GM19043 (cell line): ENCODE data around the gene DPP10.
"Not testable (repeated sequence)": the region's sequence is repeated elsewhere in the genome, so short reads cannot be mapped to it uniquely, and the experiment has no call there.

ENCODE experiments used
- ATAC-seq: cut with Tn5 transposase; IDR thresholded peaks from one replicate; pipeline ENCODE4 v1.9.1; 2021; ENCODE audit warnings: low read depth; ENCODE audit not compliant: unreplicated experiment

DPP10 gene

DNA sequence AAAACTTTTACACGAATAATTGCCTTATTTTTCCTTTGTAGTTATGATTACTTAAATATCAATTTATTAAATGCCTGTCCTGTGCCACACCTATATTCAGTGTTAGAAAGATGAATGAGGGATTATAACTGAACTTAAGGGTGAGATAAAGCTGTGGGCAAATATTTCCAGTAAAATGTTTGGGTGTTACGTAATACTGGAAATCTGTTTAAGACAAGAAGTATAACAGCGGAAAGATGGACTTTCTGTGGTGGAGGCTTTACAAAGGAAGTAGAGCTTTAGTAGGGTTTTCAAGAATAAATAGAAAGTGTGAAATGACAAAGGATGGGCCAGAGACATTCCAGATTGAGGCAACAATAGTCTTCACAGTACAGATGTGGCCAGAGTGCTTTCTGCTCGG, 927.0 kb downstream of the DPP10 start:
- no peak for ATAC-seq

DNA sequence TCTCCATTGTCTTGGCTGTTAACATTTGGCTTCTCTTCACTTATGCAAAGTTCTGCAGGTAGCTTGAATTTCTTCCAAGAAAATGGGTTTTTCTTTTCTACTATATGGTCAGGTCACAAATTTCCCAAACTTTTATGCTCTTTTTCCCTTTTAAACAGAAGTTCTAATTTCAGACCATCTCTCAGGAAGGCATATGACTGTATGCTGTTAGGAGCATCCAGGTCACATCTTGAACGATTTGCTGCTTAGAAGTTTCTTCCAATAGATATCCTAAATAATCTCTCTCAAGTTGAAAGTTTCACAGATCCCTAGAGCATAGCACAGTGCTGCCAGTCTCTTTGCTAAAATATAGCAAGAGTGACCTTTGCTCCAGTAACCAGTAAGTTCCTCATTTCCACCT, 932.5 kb downstream of the DPP10 start:
- no peak for ATAC-seq

DNA sequence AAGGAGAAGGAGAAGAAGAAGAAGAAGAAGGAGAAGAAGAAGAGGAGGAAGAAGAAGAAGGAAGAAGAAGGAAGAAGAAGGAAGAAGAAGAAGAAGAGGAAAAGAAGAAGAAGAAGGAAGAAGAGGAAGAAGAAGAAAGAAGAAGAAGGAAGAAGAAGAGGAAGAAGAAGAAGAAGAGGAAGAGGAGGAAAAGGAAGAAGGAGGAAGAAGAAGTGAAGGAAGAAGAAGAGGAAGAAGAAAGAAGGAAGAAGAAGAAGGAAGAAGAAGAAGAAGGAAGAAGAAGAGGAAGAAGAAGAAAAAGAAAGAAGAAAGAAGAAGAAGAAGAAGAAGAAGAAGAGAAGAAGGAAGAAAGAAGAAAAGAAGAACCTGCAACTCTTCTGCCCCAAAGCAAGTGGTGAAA, 942.0 kb downstream of the DPP10 start:
- no peak for ATAC-seq

DNA sequence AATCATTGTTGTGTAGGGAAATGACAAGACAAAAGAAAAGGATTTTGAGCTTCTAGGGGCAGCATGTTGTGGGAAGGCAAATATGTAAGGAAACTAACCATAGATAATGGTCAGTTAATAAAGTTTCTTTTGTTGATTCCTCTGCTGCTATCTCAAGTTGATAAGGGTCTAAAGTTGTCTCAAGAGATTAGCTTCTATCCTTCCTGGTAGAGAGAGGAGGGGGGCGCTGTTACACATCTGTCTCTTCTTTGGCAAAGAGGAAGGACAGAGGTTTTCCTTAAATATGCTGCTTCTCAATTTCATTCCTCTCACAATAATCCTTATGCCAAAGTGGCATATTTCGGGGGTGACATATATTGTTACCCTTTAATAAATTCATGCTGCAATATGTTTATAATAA, 944.0 kb downstream of the DPP10 start:
- no peak for ATAC-seq

DNA sequence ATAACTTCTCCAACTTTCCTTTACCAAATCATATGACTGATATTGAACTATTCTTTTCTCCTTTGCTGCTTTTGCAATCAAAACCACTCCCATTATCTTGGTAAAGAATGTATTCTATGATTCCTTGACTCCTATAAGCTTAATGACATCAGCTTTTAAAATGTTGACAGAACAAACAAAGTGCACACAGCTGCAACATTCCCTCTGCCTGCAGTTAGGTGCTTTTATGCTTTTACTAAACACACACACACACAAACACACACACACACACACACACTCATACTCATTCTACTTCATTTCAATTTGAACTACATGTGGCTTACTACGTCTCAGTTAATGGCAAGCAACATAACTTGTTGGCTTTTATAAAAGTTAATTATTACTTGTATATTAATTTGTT, 946.6 kb downstream of the DPP10 start:
- ATAC-seq: no peak

DNA sequence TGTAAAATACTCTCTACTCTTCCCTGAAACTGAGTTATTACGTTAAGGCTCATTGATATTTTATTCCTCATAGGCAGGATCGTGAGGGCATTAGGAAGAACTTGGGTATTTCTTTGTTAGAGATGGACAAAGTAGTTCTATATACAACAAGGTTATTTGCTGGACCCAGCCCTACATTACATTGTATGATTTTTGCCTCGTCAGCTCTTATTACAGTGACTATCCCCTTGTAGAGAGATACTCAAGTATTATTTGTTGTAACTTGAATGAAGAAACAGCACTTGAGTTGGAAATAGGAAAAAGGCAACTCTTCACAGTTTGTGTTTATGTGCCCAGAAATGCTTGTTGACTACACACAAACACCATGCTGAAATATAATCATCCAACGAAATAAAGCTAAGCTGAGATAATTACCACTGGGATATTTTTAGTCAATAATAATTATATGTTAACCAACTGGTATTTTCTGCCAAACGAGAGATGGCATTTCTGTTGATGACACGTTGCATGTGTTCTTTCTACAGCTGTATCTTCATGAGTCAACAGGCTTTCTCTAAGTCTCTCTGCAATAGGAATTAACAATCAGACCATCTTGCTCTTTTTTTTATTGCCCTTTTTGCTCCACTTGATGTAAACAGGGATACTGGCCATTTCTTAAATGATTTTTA, 947.6 kb downstream of the DPP10 start:
- ATAC-seq: no peak

DNA sequence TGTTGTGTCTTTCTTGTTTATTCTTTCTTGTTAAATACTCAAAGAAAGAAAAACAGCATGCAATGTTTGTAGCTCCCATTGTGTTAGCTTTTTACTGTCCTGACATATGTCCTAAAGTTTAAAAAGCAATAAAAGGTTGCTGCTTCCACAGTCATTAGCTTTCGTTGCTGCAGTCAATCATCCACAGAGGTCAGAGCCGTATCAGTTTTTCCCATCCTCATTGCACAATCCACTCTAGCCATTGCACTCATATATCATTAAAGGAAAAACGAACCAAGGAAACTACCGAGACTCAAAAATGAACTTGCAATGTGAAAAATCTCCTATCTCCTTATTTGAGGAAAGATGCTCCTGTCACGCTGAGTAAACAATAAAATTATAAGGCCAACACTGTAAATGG, 954.1 kb downstream of the DPP10 start:
- no peak for ATAC-seq

- no peak for ATAC-seq
These were observed 958.5 kb downstream of the DPP10 start for GRCh38 chr2:115400940-115401339.

GRCh38 chr2:115412501-115412900, 970.1 kb downstream of the DPP10 start:
- ATAC-seq: no peak

- no peak for ATAC-seq
These were observed 971.4 kb downstream of the DPP10 start for GRCh38 chr2:115413791-115414190.

- ATAC-seq: no peak
These were observed 972.0 kb downstream of the DPP10 start for GRCh38 chr2:115414466-115414865.

GRCh38 chr2:115422004-115422634, 979.7 kb downstream of the DPP10 start:
- ATAC-seq: no peak

DNA sequence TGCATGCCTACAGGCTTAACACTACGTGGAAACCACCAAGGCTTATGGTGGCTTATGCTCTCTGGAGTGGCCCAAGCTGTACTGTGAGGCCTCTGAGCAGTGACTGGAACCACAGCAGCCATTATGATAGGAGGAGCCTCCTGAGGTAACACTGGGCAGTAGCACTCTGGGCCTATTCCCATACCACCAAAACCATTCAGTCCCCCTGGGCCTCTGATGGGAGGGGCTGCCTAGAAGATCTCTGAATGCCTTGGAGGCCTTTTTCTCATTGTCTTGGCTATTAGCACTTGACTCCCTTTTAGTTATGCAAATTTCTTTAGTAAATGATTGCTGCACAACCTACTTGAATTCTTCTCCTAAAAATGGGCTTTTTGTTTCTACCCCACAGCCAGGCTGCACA, 985.0 kb downstream of the DPP10 start:
- ATAC-seq: no peak

DNA sequence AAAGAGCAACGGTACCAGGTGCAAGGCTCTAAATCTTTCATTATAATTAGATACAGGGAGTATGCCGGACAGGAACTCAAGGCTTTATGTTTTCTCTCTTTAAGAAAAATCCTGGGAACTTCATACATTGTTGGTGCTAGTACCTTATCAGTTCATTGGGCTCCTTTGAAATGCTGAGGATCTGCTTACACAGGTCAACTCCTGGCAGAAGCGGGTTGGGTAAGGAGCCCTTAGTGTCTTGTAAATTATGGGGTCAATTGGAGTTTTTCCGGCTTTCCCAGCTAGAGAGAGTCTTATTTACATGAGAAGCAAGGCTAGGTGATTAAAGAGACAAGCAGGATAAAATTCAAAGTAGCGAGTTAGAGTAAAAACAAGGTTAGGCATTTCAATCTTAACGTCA, 998.3 kb downstream of the DPP10 start:
- ATAC-seq: not testable (repeated sequence)

GRCh38 chr2:115443539-115444185, 1001.2 kb downstream of the DPP10 start:
- no peak for ATAC-seq

DNA sequence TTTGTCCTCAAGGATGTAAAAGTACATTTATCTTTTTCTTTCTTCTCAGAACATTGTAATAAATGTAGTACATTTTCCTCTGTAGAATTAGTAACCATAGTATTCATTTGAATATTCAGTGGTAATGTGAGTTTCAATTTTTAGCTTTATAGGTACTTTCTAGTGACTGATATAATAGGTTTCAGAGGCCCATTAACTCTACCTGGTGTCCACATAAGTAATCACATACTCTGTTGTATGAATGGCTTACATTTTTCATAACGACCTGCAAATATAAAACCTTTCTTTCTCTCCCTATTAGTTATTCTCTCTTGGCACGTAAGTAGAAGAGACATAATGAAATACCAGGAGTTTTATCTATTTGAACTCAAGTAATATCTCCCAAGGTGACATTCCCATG, 1017.6 kb downstream of the DPP10 start:
- no peak for ATAC-seq

GRCh38 chr2:115480741-115481140, 1038.3 kb downstream of the DPP10 start:
- no peak for ATAC-seq

DNA sequence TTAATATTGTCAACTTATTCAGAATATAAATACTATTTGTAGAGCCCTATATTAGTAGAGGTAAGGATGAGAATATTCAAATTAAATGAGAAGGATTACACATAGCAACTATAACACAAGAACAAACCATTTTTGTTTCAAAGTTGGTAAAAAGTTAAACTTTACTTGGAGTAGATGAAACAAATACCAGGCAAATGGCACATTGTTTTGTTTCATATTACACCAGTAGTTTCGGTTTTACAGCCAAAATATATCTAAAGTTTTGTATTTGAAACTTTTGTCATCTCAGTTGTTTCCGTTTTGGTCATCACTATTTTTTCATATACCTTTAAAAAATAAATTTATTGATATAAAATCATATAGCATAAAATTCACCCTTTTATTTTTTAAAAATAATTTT, 1039.4 kb downstream of the DPP10 start:
- ATAC-seq: no peak

GRCh38 chr2:115483666-115484065, 1041.2 kb downstream of the DPP10 start:
- no peak for ATAC-seq

DNA sequence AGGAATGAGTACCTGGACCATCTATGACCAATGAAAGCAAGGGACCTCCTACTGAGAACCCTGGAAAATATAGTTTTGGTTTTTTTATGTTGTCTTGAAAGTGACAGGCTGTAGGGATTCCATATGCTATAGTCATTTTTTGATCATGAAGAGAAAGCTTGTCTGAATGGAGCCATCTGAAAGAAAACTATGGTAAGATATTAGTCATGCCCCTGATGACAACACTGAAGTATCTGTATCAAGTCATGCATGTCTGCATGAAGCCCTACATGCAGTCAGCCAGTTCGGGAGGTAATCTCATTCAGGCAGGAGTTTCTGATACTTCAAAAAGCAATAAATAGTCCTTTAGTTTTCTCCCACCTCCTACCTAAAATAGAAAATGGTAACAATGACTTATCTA, 1042.0 kb downstream of the DPP10 start:
- no peak for ATAC-seq

DNA sequence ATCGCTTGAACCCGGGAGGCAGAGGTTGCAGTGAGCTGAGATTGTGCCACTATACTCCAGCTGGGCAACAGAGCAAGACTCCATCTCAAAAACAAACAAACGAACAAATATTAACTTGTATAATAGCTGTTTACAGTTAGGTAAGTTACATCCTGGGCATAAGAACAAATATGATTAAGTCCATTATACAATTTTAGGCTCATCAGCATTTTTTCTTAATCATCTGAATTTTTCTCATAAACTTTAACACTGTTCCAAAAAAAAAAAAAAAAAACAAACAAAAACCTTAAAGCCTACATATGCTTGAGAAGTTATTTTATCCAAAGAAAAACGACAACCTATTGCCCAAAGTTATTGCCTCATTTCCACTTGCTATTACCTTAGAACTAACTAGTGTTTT, 1042.5 kb downstream of the DPP10 start:
- ATAC-seq: no peak

GRCh38 chr2:115491186-115491793, 1048.8 kb downstream of the DPP10 start:
- ATAC-seq: no peak
